ENCODE data around the gene ZNF423.

The ZNF423 gene

GRCh38 chr16:49826515-49826914 lies 29.4 kb downstream of the ZNF423 start:
- no peak for DNase-seq (ENCODE audit: low read depth in 1 of 2, low spot score in 1 of 2)

GRCh38 chr16:49825041-49825440 lies 30.9 kb downstream of the ZNF423 start:
- DNase-seq (ENCODE audit: low read depth in 1 of 2, low spot score in 1 of 2) = no peak

- DNase-seq (ENCODE audit: low read depth in 1 of 2, low spot score in 1 of 2) = no peak
These were observed 31.3 kb downstream of the ZNF423 start for GRCh38 chr16:49824593-49824992.

GRCh38 chr16:49822649-49823370 lies 33.1 kb downstream of the ZNF423 start:
- DNase-seq (ENCODE audit: low read depth in 1 of 2, low spot score in 1 of 2) = no peak

- no peak for DNase-seq (ENCODE audit: low read depth in 1 of 2, low spot score in 1 of 2)
These were observed 34.2 kb downstream of the ZNF423 start for GRCh38 chr16:49821614-49822282.

- no peak for DNase-seq (ENCODE audit: low read depth in 1 of 2, low spot score in 1 of 2)
These were observed 34.8 kb downstream of the ZNF423 start for GRCh38 chr16:49821156-49821555.

GRCh38 chr16:49817754-49818507 lies 38.0 kb downstream of the ZNF423 start:
- DNase-seq (ENCODE audit: low read depth in 1 of 2, low spot score in 1 of 2) = no peak

GRCh38 chr16:49816875-49817274 lies 39.0 kb downstream of the ZNF423 start:
- no peak for DNase-seq (ENCODE audit: low read depth in 1 of 2, low spot score in 1 of 2)

- DNase-seq (ENCODE audit: low read depth in 1 of 2, low spot score in 1 of 2) = no peak
These were observed 44.1 kb downstream of the ZNF423 start for GRCh38 chr16:49811644-49812334.

- no peak for DNase-seq (ENCODE audit: low read depth in 1 of 2, low spot score in 1 of 2)
These were observed 45.1 kb downstream of the ZNF423 start for GRCh38 chr16:49810831-49811230.

GRCh38 chr16:49809561-49809960 lies 46.4 kb downstream of the ZNF423 start:
- no peak for DNase-seq (ENCODE audit: low read depth in 1 of 2, low spot score in 1 of 2)

- DNase-seq (ENCODE audit: low read depth in 1 of 2, low spot score in 1 of 2) = no peak
These were observed 46.9 kb downstream of the ZNF423 start for GRCh38 chr16:49809062-49809461.

GRCh38 chr16:49806446-49806845 lies 49.5 kb downstream of the ZNF423 start:
- DNase-seq (ENCODE audit: low read depth in 1 of 2, low spot score in 1 of 2) = no peak

- DNase-seq (ENCODE audit: low read depth in 1 of 2, low spot score in 1 of 2) = no peak
These were observed 54.6 kb downstream of the ZNF423 start for GRCh38 chr16:49801290-49801689.

GRCh38 chr16:49800876-49801275 lies 55.0 kb downstream of the ZNF423 start:
- DNase-seq (ENCODE audit: low read depth in 1 of 2, low spot score in 1 of 2) = no peak

GRCh38 chr16:49800441-49800840 lies 55.5 kb downstream of the ZNF423 start:
- DNase-seq (ENCODE audit: low read depth in 1 of 2, low spot score in 1 of 2) = no peak

GRCh38 chr16:49799172-49799571 lies 56.7 kb downstream of the ZNF423 start:
- no peak for DNase-seq (ENCODE audit: low read depth in 1 of 2, low spot score in 1 of 2)

- no peak for DNase-seq (ENCODE audit: low read depth in 1 of 2, low spot score in 1 of 2)
These were observed 60.4 kb downstream of the ZNF423 start for GRCh38 chr16:49795513-49795912.

- DNase-seq (ENCODE audit: low read depth in 1 of 2, low spot score in 1 of 2) = no peak
These were observed 62.7 kb downstream of the ZNF423 start for GRCh38 chr16:49793244-49793643.

- no peak for DNase-seq (ENCODE audit: low read depth in 1 of 2, low spot score in 1 of 2)
These were observed 66.3 kb downstream of the ZNF423 start for GRCh38 chr16:49789616-49790015.

- no peak for DNase-seq (ENCODE audit: low read depth in 1 of 2, low spot score in 1 of 2)
These were observed 66.9 kb downstream of the ZNF423 start for GRCh38 chr16:49788986-49789385.

- no peak for DNase-seq (ENCODE audit: low read depth in 1 of 2, low spot score in 1 of 2)
These were observed 67.3 kb downstream of the ZNF423 start for GRCh38 chr16:49788572-49788971.

Measured in stimulated activated CD4-positive, alpha-beta T cell treated with anti-CD3 and anti-CD28 coated beads, Interleukin-15, amount 100 ng/mL, for 1 hour (primary cell).